AG10803 (cell line): Measurements from ENCODE around the gene RRBP1.

Experiments used
- DNase-seq: peaks from one replicate; pipeline ENCODE4 v3.0.0; 2010; ENCODE audit warnings: low read depth
- H3K4me3 ChIP-seq: 2 replicates; pipeline ENCODE4 v1.5.1; 2011; ENCODE audit warnings: mild to moderate bottlenecking, low read length, control low read depth
- TF ChIP-seq, protein P1 (sequence below): conservative IDR thresholded peaks from 2 replicates; pipeline ENCODE4 v1.5.1; 2011; ENCODE audit warnings: mild to moderate bottlenecking, low read length, control low read depth, inconsistent platforms

RRBP1 gene

DNA sequence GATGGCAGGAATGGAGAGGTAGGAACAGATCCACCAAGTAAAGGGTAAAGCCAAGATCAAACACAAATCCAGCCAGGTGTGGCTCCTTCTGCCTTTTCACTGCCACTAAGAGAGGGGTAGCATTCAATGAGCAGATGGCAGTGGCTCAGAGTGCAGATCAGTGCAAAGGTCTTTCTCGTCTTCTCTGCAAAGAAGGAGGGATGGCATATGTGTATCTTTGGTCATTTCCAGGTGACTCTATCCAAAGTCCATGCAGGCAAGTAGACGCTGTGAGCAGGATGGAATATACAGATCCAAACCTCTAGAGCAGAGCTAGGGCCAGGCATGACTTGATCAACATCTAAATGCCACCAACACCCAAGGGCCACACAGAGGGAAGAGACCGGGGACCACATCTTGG, 24.6 kb upstream of the RRBP1 start:
- DNase-seq, result no peak
- TF ChIP-seq, protein P1, sequence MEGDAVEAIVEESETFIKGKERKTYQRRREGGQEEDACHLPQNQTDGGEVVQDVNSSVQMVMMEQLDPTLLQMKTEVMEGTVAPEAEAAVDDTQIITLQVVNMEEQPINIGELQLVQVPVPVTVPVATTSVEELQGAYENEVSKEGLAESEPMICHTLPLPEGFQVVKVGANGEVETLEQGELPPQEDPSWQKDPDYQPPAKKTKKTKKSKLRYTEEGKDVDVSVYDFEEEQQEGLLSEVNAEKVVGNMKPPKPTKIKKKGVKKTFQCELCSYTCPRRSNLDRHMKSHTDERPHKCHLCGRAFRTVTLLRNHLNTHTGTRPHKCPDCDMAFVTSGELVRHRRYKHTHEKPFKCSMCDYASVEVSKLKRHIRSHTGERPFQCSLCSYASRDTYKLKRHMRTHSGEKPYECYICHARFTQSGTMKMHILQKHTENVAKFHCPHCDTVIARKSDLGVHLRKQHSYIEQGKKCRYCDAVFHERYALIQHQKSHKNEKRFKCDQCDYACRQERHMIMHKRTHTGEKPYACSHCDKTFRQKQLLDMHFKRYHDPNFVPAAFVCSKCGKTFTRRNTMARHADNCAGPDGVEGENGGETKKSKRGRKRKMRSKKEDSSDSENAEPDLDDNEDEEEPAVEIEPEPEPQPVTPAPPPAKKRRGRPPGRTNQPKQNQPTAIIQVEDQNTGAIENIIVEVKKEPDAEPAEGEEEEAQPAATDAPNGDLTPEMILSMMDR, result no peak
- no peak overlapping the region for H3K4me3 ChIP-seq

- H3K4me3 ChIP-seq, result no peak overlapping the region
- DNase-seq, result no peak
- TF ChIP-seq, protein P1, result no peak
Measured at GRCh38 chr20:17705916-17706315, 23.9 kb upstream of the RRBP1 start.

DNA sequence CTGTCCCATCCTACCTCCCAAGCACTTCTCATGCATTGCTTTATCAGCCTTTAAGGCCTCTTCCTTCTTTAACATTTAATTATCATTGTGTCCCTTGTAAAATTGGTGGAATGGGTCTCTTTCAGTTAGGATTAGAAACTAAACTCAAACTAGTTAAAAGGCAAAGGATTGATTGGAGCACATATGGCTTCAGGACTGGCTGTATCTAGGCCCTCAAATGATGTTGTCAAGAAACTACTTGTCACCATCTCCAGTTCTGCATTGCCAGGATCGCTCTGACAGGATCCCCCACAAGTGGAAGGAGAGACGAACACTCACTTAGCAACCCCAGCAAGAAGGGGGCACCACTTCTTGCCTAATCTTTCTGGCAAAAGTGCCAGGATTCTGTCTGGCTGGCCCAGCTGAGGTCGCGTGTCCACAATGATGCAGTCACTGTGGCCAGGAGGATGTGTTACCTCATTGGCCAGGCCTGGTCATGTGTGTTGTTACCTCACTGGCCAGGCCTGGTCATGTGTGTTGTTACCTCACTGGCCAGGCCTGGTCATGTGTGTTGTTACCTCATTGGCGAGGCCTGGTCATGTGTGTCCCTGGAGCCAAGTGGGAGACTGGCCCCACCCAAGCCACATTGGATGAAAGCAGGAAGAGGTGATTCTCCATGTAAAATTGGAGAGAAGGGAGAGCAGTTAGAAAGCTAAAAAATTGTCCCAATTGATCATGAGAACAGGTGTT, 22.7 kb upstream of the RRBP1 start:
- no peak overlapping the region for H3K4me3 ChIP-seq
- DNase-seq, result no peak

GRCh38 chr20:17701826-17702225, 19.8 kb upstream of the RRBP1 start:
- TF ChIP-seq, protein P1, result no peak
- no peak overlapping the region for H3K4me3 ChIP-seq
- DNase-seq, result no peak

More for the DNA sequence above, 22.7 kb upstream of the RRBP1 start:
- TF ChIP-seq, protein P1, result no peak

GRCh38 chr20:17700637-17701036, 18.6 kb upstream of the RRBP1 start:
- DNase-seq, result no peak
- TF ChIP-seq, protein P1, result no peak
- no peak overlapping the region for H3K4me3 ChIP-seq

DNA sequence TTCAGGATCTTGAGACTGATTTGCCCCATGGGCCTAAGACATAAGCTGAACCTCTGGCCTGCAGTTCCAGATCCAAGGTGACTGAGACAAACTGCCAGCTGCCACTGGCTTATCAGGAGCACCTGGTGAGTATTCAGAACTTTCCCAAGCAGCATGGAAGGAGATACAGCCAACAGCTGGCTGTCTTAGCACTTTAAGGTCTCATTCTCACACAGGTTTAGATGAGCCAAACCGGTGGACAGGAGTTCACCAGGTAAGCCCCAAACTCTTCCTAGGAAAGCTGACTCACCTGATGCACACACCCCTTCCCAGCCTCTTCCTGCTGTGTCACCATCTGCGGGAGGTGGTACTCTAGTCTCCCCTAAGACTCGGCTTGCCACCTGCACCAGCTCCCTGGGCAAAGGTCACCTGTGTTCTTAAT, 17.9 kb upstream of the RRBP1 start, which contains the start of gene BANF2:
Gene BANF2 (plus strand): TSS at position 36 of the 421 bp plus-strand sequence. CDS start 25,060 bp downstream, outside the sequence.
- TF ChIP-seq, protein P1, result no peak
- no peak for DNase-seq
- no peak within 1 kb of the TSS for H3K4me3 ChIP-seq

- TF ChIP-seq, protein P1, result no peak
- DNase-seq, result no peak
- H3K4me3 ChIP-seq, result no peak overlapping the region
Measured at GRCh38 chr20:17698384-17698783, 16.3 kb upstream of the RRBP1 start.
